Stimulated activated CD4-positive, alpha-beta T cell treated with anti-CD3 and anti-CD28 coated beads, Interleukin-1b, Interleukin-23, amount 100 ng/mL, for 4 hours (primary cell): ENCODE measurements around the gene ZNF227.
"Not testable (repeated sequence)": the region's sequence is repeated elsewhere in the genome, so short reads cannot be mapped to it uniquely, and the experiment has no call there.

Experiments used
- DNase-seq, 2 donors: peaks; one replicate each; pipeline ENCODE4 v3.0.0-alpha.2; 2020; ENCODE audit warnings: low read depth in 2 of 2

ZNF227 gene

DNA sequence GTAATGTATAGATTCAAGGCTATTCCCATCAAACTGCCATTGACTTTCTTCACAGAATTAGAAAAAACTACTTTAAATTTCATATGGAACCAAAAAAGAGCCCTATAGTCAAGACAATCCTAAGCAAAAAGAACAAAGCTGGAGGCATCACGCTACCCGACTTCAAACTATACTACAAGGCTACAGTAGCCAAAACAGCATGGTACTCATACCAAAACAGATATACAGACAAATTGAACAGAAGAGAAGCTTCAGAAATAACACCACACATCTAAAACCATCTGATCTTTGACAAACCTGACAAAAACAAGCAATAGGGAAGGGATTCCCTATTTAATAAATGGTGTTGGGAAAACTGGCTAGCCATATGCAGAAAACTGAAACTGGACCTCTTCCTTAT, 40.0 kb downstream of the ZNF227 start:
- not testable (repeated sequence) for DNase-seq

GRCh38 chr19:44253392-44253791, 41.1 kb downstream of the ZNF227 start:
- DNase-seq, result not testable (repeated sequence)

DNA sequence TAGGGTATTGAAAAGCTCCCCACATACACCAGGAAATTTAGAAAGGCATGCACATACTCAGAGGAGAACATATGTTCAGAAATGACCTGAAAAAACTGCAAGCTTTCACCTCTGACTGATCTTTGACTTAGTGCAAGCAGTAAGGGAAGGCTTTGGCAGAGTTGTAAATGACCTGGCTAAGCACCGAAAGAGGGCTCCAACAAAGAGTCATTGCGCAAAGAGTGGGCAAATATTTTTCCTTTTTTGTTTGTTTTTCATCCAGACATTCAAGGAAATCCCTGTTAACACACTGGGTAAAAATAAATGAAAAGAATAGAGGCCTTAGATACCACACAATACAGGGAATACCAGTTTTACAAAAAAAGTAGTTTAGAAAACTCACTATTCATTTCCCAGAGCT, 42.2 kb downstream of the ZNF227 start:
- no peak for DNase-seq

DNA sequence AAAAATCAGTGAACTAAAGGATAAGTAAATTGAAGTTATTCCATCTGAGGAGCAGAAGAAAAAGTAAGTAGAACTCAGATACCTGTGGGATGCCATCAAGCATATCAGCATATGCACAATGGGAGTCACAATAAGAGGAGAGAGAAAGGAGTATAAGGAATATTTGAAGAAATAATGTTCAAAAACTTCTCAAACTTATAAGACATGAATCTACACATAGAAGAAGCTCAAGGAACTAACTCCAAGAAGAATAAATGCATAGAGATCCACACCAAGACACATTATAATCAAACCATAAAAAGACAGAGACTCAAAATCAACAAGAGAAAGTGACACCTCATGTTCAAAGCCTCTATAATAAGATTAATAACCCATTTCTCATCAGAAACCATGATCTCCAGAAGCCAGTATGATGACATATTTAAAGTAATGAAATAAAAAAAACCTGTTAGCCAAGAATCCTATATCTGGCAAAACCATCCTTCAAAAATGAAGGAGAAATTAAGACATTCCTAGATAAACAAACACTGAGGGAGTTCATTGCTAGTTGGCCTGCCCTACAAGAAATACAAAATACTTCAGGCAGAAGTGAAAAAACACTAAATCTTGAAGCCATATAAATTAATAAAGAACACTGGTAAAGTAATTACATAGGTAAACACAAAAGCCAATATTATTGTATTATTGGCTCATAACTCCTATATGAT, 43.5 kb downstream of the ZNF227 start:
- no peak for DNase-seq

GRCh38 chr19:44258136-44258535, 45.8 kb downstream of the ZNF227 start:
- no peak for DNase-seq

- DNase-seq, result no peak
These were observed 46.6 kb downstream of the ZNF227 start for GRCh38 chr19:44258835-44259413.

DNA sequence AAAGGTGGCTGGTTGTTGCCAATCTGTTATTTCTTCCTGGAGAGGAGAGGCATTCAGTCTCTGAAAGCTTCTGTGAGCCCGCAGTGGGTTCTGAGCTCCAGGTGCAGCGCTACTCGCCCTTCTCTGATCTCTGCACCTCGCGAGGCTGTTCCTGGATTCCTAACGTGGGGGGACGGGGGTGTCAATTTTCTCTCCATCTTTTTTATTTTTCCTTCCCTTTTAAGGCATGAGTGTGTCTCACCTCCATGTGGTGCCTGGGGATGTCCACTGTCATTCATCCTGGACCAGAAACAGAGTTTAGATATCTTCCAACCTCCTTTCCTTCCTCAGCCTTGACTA, 48.0 kb downstream of the ZNF227 start:
- no peak for DNase-seq

GRCh38 chr19:44260695-44261446, 48.5 kb downstream of the ZNF227 start:
- DNase-seq, result no peak

GRCh38 chr19:44277331-44277730, 65.0 kb downstream of the ZNF227 start:
- no peak for DNase-seq

- DNase-seq, result no peak
These were observed 65.9 kb downstream of the ZNF227 start for GRCh38 chr19:44278181-44278690.

DNA sequence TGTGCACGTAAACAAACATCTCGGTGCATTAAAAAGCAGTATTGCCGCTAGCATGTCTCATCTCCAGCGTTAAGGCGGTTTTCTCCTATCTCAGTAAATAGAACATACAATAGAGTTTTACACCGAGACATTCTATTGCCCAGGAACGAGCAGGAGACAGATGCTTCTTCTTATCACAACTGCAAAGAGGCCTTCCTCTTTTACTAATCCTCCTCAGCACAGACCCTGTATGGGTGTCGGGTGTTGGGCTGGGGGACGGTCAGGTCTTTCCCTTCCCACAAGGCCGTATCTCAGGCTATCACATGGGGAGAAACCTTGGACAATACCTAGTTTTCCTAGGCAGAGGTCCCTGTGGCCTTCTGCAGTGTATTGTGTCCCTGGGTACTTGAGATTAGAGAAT, 68.6 kb downstream of the ZNF227 start:
- DNase-seq, result no peak

- no peak for DNase-seq
These were observed 70.5 kb downstream of the ZNF227 start for GRCh38 chr19:44282846-44283245.

DNA sequence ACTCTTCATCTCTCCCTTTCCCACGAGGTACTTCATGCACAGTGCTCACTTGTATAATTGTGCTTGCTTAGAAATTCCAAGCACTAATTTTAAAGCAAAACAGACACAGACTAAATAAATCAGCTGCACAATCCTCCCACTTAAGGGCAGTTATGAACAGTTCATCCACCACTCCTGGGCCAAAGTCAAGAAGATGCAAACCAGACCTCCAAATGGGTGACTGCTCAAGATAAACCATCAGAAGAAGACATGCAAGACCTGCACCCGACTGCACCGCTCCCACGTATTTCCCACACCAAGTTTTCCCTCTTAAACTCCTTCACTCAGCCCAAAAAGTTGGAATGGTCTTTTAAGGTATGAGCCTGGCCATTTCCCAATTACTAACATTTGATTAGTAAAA, 72.6 kb downstream of the ZNF227 start:
- DNase-seq, result no peak
